HG03342 (cell line): Measurements from ENCODE around the gene ZFP62.
"Not testable (repeated sequence)": the region's sequence is repeated elsewhere in the genome, so short reads cannot be mapped to it uniquely, and the experiment has no call there.

Source experiments
- ATAC-seq: cut with Tn5 transposase; IDR thresholded peaks from one replicate; pipeline ENCODE4 v1.9.1; 2021; ENCODE audit warnings: mild to moderate bottlenecking, moderate library complexity; ENCODE audit not compliant: unreplicated experiment

Gene ZFP62

GRCh38 chr5:180860887-180861822, at the start of gene ZFP62:
ZFP62 (minus strand) TSS chr5:180861276; CDS start chr5:180861219, 57 bp downstream.
- peak; percentile 90 for ATAC-seq

GRCh38 chr5:180910735-180911134, 49.7 kb upstream of the ZFP62 start:
- ATAC-seq: no peak

GRCh38 chr5:180910182-180910581, 49.1 kb upstream of the ZFP62 start:
- ATAC-seq: no peak

GRCh38 chr5:180909782-180910181, 48.7 kb upstream of the ZFP62 start:
- no peak for ATAC-seq

- no peak for ATAC-seq
Measured at GRCh38 chr5:180908998-180909731, 48.1 kb upstream of the ZFP62 start.

- ATAC-seq: no peak
Measured at GRCh38 chr5:180908400-180908799, 47.3 kb upstream of the ZFP62 start.

- no peak for ATAC-seq
Measured at GRCh38 chr5:180901319-180902009, 40.4 kb upstream of the ZFP62 start.

- ATAC-seq: no peak
Measured at GRCh38 chr5:180900178-180900577, 39.1 kb upstream of the ZFP62 start.

GRCh38 chr5:180898621-180899246, 37.7 kb upstream of the ZFP62 start, which contains the start of gene BTNL8:
BTNL8 (plus strand) TSS chr5:180899159; CDS start chr5:180899311, 152 bp downstream.
- ATAC-seq: no peak

GRCh38 chr5:180895330-180895729, 34.3 kb upstream of the ZFP62 start:
- ATAC-seq: not testable (repeated sequence)

- no peak for ATAC-seq
Measured at GRCh38 chr5:180889381-180889780, 28.3 kb upstream of the ZFP62 start.

- not testable (repeated sequence) for ATAC-seq
Measured at GRCh38 chr5:180885845-180886529, 24.9 kb upstream of the ZFP62 start.

- ATAC-seq: no peak
Measured at GRCh38 chr5:180875860-180876426, 14.9 kb upstream of the ZFP62 start.

GRCh38 chr5:180874804-180875582, 13.9 kb upstream of the ZFP62 start:
- no peak for ATAC-seq

GRCh38 chr5:180873615-180874520, 12.8 kb upstream of the ZFP62 start:
- ATAC-seq: no peak

- ATAC-seq: no peak
Measured at GRCh38 chr5:180872419-180872818, 11.3 kb upstream of the ZFP62 start.

GRCh38 chr5:180870276-180871068, 9.4 kb upstream of the ZFP62 start:
- ATAC-seq: no peak
